ENCODE data around the gene TGOLN2.

- TF ChIP-seq CTCF (conservative IDR thresholded peaks at IDR 0.05; ENCODE audit: low read length) = no peak
- TF ChIP-seq EZH2phosphoT487 (IDR thresholded peaks at IDR 0.05; ENCODE audit: borderline replicate concordance, low read depth, low read length) = no peak
Observed at GRCh38 chr2:85309699-85310321, 18.0 kb downstream of the TGOLN2 start.

All from OCI-LY7 (cell line).